HG03039 (cell line): ENCODE results near the gene FBXW9.
"Not testable (repeated sequence)": the region's sequence is repeated elsewhere in the genome, so short reads cannot be mapped to it uniquely, and the experiment has no call there.

Experiments used
- ATAC-seq: cut with Tn5 transposase; IDR thresholded peaks from one replicate; pipeline ENCODE4 v1.9.1; 2021; ENCODE audit warnings: mild to moderate bottlenecking, moderate library complexity; ENCODE audit not compliant: unreplicated experiment

Gene FBXW9

GRCh38 chr19:12657966-12658365 is 38.5 kb downstream of the FBXW9 start:
- no peak for ATAC-seq

GRCh38 chr19:12656899-12657571 is 39.4 kb downstream of the FBXW9 start:
- no peak for ATAC-seq

DNA sequence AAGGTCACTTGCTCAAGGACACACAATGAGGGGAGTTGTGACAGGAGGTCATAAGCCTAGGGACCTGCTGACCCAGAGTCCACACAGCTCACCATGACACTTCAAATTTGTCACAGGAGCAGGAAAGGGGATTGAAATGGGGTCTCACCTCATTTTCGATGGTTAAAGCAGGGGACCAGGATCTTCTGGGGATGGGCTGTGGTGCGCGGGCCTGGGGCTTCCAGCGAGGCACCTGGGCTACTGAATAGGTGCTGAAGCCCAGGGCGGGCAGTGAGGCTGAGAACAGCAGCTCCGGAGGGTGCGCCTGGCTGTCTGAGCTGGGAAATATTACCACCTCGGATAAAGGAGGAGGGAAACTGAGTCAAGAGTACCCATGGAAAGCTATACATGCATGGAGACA is 40.9 kb downstream of the FBXW9 start:
- ATAC-seq: no peak

- no peak for ATAC-seq
Measured at GRCh38 chr19:12652219-12652618, 44.2 kb downstream of the FBXW9 start.

- no peak for ATAC-seq
Measured at GRCh38 chr19:12649941-12650340, 46.5 kb downstream of the FBXW9 start.

DNA sequence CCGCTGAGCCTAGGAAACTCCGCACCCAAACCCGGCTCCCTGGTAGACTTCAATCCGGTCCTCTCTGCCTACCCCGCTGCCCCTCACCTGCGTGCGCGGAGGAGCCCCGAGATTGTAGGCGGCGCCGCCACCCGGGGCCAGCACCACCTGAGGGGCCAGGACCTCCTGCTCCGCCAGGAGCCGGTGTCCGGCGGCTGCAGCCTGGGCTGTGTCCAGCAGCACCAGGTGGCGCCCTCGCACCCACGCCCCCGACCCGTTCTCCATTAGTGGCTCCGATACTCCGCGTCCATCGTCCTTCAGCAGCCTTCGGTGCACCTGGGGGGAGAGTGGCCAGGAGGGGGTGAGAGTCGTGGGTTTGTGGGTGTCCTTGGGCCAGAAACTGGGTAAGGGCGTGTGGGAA is 48.3 kb downstream of the FBXW9 start:
- ATAC-seq: no peak

DNA sequence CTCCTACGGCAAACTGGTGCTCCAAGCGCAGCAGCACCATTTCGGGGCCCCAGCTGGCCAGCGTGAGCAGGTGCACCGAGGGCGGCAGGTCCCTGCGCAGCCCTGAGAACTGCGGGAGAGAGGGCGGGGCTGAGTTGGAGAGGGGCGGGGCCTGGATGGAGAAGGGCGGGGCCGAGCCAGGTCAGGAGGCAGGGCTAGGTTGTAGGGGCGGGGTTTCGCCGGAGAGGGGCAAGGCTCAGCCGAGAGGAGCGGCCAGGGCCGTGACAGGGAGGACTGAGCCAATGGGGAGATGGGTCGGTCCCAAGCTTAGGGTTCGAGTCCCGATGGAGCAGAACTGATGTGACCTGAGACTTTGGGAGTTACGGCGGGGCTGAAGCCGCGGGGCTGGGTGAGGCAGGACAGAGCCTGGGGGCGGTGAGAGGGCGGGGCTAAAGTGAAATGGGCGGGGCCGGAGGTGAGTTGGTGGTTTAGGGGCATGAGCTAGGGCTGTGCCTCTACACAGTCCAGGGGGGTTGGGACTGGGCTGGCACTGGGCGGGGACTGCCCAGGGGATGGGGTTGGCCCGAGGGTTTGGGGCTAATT is 48.9 kb downstream of the FBXW9 start:
- ATAC-seq: no peak

- no peak for ATAC-seq
Measured at GRCh38 chr19:12647047-12647446, 49.4 kb downstream of the FBXW9 start.

GRCh38 chr19:12646551-12646950 is 49.9 kb downstream of the FBXW9 start:
- ATAC-seq: no peak

DNA sequence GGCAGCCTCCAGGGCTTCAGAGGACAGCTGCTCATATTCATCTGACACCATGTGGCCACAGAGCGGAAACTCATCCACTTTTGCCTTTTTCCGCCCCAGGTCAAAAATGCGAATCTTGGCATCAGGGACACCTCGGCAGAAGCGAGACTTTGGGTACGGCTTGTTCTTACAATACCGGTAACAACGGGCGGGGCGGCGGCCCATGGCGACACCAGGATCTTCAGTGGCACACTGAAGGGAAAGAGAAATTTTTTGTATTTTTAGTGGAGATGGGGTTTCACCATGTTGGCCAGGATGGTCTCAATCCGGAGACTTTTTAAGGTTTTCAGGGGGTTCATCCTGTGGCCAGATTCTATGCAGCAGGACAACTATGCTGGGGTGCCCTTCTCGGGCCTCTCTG is 52.7 kb downstream of the FBXW9 start:
- ATAC-seq: not testable (repeated sequence)

DNA sequence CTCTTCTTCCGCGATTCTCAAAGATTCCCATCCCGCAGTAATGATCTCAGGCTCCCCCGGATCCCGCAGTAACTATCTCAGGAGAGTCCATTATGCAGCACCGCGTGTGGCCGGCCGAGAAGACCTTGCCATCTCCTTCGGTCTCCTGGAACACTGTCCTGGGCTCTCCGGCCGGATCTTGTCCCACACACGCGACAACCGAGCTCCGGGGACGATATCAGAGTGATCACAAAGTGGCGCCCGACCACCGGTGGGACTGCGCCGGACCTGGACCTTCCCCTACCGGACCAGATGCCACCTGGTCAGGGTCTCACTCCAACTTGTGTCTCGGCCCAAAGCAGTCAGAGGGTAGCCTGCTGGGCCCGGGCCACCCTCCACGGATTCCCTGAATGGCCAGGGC is 53.9 kb downstream of the FBXW9 start:
- ATAC-seq: no peak

GRCh38 chr19:12641456-12641855 is 55.0 kb downstream of the FBXW9 start:
- no peak for ATAC-seq

DNA sequence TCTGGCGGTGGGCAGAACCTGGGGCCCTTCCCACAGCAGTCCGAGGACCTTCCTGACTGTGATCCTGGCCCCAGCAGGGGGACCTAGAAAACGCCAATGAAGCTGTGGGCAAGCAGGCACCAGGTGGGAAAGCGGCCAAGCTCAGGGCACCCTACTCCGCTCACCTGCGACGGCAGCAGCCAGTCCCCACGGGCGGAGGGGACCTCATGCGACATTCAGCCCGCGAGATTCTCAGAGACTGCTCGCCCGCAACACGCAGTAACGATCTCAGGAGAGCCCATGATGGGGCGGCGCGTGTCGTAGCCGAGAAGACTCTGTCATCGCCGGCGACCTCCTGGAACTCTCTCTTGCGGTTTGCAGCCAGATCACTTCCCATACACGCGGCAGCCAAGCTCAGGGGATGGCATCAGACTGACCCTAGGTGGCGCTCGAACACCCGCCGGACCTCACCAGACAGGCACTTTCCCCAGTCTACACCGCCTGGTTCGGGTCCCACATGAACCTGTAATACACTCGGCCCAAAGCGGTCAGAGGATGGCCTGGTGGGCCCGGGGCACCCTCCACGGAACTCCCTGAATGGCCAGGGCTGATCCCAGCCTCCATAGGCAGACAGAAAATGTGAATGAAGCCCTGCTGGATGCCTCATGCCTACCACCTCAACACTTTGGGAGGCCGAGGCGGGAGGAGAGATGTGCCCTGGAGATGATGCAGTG is 56.4 kb downstream of the FBXW9 start:
- no peak for ATAC-seq
